GM13977 (cell line): ENCODE measurements around the gene PEDS1.
A peak's percentile ranks its signal among the peaks of the same experiment; 100 is the strongest.
"Not testable (repeated sequence)": the region's sequence is repeated elsewhere in the genome, so short reads cannot be mapped to it uniquely, and the experiment has no call there.

ENCODE experiments used
- DNase-seq: peaks from one replicate; pipeline ENCODE4 v3.0.0; 2012; ENCODE audit warnings: low spot score
- in situ Hi-C: fragments of 300-500 bp; cut with MboI; formaldehyde crosslinking; loops from one replicate; pipeline ENCODE4 v1.12.0; 2022; ENCODE audit warnings: low sequenced_read_pairs, low pct_unique_long_range_greater_than_20kb, mixed read lengths, inconsistent platforms; ENCODE audit not compliant: unreplicated experiment
- TF ChIP-seq, protein P1 (sequence below): IDR thresholded peaks from 2 replicates; pipeline ENCODE4 v1.5.1; 2012; ENCODE audit warnings: mild to moderate bottlenecking, control low read depth; ENCODE audit not compliant: insufficient read depth; ENCODE audit errors: extremely low read depth, missing control alignments

PEDS1 gene

DNA sequence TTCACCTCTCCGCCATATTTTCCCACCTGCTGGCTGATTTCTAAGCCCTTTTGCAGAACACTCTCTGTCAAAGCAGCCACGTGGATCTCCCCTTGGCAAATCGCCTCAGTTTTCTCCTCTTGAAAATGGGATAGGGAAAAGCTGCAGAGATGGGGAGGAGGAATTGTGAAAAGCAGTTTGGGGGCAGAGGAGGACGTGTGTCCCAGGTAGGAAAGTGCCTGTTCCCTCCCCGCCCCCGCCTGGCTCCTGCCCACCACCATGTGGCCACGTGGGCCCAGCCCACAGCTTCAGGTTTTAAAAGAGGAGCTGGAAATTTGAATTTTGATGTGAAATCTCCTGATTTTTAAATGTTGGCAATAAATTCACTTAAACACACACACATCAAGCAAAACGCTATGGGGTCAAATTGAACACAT is 33.5 kb upstream of the PEDS1 start:
- in situ Hi-C loops = loop anchor here (5.0 to 25.0 kb wide), 3 partner anchors 200 to 388 kb away; partner anchors contain the start of gene SNAI1
- DNase-seq = no peak
- TF ChIP-seq, protein P1, sequence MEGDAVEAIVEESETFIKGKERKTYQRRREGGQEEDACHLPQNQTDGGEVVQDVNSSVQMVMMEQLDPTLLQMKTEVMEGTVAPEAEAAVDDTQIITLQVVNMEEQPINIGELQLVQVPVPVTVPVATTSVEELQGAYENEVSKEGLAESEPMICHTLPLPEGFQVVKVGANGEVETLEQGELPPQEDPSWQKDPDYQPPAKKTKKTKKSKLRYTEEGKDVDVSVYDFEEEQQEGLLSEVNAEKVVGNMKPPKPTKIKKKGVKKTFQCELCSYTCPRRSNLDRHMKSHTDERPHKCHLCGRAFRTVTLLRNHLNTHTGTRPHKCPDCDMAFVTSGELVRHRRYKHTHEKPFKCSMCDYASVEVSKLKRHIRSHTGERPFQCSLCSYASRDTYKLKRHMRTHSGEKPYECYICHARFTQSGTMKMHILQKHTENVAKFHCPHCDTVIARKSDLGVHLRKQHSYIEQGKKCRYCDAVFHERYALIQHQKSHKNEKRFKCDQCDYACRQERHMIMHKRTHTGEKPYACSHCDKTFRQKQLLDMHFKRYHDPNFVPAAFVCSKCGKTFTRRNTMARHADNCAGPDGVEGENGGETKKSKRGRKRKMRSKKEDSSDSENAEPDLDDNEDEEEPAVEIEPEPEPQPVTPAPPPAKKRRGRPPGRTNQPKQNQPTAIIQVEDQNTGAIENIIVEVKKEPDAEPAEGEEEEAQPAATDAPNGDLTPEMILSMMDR = no peak

DNA sequence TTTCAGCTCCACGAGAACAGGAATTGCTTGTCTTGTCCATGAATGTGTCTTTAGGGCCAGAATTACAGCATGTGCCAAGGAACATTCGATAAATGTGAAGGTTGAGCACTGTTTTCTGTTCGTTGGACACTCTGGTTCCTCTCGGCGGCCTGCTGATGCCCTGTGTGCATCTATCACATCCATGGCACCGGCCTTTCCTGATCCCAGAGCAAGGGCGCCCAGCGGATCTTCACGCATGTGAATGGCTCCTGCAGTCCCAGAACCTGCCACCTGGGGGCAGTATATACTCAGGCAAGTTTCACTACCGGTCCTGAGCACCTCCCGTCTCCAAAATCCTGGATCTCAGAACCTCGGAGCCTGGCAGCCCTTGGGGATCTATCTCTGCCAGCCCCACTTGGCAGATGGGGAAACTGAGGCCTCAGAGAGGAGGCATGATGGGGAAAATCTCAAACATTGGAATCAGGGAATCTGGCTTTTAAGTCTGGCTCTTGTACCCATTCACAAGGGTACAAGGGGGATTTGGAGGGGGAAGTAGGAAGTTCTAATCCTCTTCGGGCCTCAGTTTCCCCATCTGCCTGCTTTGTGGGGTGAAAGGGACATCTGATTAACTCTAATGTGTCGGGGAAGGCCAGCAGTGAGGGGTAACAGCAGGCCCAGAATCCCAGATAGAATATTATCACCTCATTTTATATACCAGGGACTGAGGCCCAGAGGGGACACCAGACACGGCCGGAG is 32.8 kb upstream of the PEDS1 start:
- TF ChIP-seq, protein P1 = peak; percentile 93
- in situ Hi-C loops = loop anchor here (5.0 to 25.0 kb wide), 3 partner anchors 199 to 388 kb away; partner anchors contain the start of gene SNAI1
- peak; percentile 74 for DNase-seq

DNA sequence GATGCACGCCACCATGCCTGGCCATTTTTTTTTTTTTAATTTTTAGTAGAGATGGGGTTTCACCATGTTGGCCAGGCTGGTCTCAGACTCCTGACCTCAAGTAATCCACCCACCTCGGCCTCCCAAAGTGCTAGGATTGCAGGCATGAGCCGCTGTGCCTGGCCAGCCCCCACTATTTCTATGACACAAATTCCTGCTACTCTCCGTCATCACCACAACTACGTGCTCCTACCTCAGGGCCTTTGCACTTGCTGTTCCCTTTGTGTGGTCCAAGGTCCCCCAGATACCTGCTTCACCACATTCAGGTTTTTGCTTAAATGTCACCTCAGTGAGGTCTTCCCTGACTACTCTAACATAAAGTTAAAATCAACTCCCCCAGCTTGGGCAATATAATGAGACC is 31.9 kb upstream of the PEDS1 start:
- DNase-seq = no peak
- in situ Hi-C loops = loop anchor here (5.0 to 25.0 kb wide), 3 partner anchors 198 to 389 kb away; partner anchors contain the start of gene SNAI1
- TF ChIP-seq, protein P1 = no peak

DNA sequence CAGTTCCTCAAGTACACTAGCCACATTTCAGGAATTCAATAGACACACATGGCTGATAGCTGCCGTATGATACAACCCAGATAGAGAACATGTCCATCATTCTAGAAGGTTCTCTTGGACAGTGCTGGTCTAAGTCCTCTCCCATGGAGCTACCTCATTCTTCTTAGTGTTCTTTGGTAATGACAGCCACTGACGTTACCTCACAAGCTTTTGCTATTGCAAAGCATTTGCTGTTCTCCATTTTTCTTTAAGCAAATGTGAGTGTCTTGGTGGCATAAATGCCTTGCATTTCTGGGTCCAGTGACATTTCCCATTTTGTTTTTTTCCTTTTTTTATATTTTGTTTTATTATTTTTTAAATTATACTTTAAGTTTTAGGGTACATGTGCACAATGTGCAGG is 28.8 kb upstream of the PEDS1 start:
- in situ Hi-C loops = loop anchor here (10.0 to 25.0 kb wide), 2 partner anchors 195 to 392 kb away; partner anchors contain the start of gene SNAI1
- TF ChIP-seq, protein P1 = no peak
- no peak for DNase-seq

DNA sequence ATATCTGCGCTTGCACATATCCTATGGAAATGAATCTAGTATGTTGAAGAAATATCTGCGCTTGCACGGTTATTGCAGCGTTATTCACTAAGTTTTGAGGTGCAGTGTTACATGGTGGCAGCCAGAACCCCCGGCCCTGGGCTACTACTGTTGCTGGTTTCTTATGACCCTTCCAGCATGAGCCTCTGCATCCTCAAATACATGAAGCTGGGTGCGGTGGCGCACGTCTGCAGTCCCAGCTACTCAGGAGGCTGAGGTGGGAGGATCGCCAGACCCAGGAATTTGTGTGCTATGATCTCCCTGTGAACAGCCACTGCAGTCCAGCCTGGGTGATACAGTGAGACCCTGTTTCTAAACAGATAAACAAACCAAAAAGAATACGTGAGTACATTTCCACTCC is 27.8 kb upstream of the PEDS1 start:
- DNase-seq = no peak
- in situ Hi-C loops = loop anchor here (10.0 to 25.0 kb wide), 2 partner anchors 194 to 393 kb away; partner anchors contain the start of gene SNAI1
- TF ChIP-seq, protein P1 = no peak

DNA sequence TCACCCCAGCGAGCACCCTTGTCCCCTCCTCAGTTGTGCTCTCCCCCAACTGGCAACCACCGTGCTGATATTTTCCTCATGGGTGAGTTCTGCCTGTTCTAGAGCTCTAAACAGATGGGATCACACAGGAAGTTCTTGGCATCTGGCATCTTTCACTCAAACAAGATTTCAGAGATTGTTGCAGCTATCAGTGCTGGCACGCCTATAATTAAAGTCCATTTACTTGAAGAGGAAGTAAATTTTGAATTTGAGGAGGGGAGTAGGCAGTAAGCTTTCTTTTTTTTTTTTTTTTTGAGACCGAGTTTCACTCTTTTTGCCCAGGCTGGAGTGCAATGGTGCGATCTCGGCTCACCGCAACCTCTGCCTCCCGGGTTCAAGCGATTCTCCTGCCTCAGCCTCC is 25.1 kb upstream of the PEDS1 start:
- in situ Hi-C loops = loop anchor here (25.0 kb wide), 1 partner anchor 191 kb away; the partner anchor contains the start of gene SNAI1
- DNase-seq = not testable (repeated sequence)
